ENCODE measurements around the gene MT1H.
"Not testable (repeated sequence)": the region's sequence is repeated elsewhere in the genome, so short reads cannot be mapped to it uniquely, and the experiment has no call there.

The MT1H gene

GRCh38 chr16:56669005-56669839, at the start of gene MT1H:
Gene MT1H, plus strand, starts transcription at chr16:56669814. Its CDS starts 71 bp downstream, at chr16:56669885.
- no peak for DNase-seq (ENCODE audit: low read depth in 2 of 2, low spot score in 1 of 2)

GRCh38 chr16:56620339-56620897, 49.2 kb upstream of the MT1H start:
- no peak for DNase-seq (ENCODE audit: low read depth in 2 of 2, low spot score in 1 of 2)

GRCh38 chr16:56621665-56622445, 47.8 kb upstream of the MT1H start:
- DNase-seq (ENCODE audit: low read depth in 2 of 2, low spot score in 1 of 2): not testable (repeated sequence)

- not testable (repeated sequence) for DNase-seq (ENCODE audit: low read depth in 2 of 2, low spot score in 1 of 2)
These were observed 46.4 kb upstream of the MT1H start for GRCh38 chr16:56623184-56623583.

GRCh38 chr16:56623637-56624036, 46.0 kb upstream of the MT1H start:
- no peak for DNase-seq (ENCODE audit: low read depth in 2 of 2, low spot score in 1 of 2)

- DNase-seq (ENCODE audit: low read depth in 2 of 2, low spot score in 1 of 2): no peak
These were observed 44.3 kb upstream of the MT1H start, which contains the start of gene MT1E for GRCh38 chr16:56625140-56625942. Gene MT1E, plus strand, starts transcription at chr16:56625781. Its CDS starts 71 bp downstream, at chr16:56625852.

- no peak for DNase-seq (ENCODE audit: low read depth in 2 of 2, low spot score in 1 of 2)
These were observed 43.5 kb upstream of the MT1H start for GRCh38 chr16:56625943-56626654.

GRCh38 chr16:56626685-56627084, 42.9 kb upstream of the MT1H start:
- no peak for DNase-seq (ENCODE audit: low read depth in 2 of 2, low spot score in 1 of 2)

GRCh38 chr16:56628486-56629350, 40.9 kb upstream of the MT1H start:
- DNase-seq (ENCODE audit: low read depth in 2 of 2, low spot score in 1 of 2): no peak

GRCh38 chr16:56629531-56629930, 40.1 kb upstream of the MT1H start:
- no peak for DNase-seq (ENCODE audit: low read depth in 2 of 2, low spot score in 1 of 2)

- no peak for DNase-seq (ENCODE audit: low read depth in 2 of 2, low spot score in 1 of 2)
These were observed 39.5 kb upstream of the MT1H start for GRCh38 chr16:56630134-56630533.

- DNase-seq (ENCODE audit: low read depth in 2 of 2, low spot score in 1 of 2): no peak
These were observed 38.4 kb upstream of the MT1H start for GRCh38 chr16:56631197-56631596.

GRCh38 chr16:56631832-56632155, 37.8 kb upstream of the MT1H start:
- no peak for DNase-seq (ENCODE audit: low read depth in 2 of 2, low spot score in 1 of 2)

GRCh38 chr16:56632156-56632847, 37.3 kb upstream of the MT1H start, which contains the start of gene MT1M:
Gene MT1M, plus strand, starts transcription at chr16:56632659. Its CDS starts 73 bp downstream, at chr16:56632732.
- no peak for DNase-seq (ENCODE audit: low read depth in 2 of 2, low spot score in 1 of 2)

- DNase-seq (ENCODE audit: low read depth in 2 of 2, low spot score in 1 of 2): no peak
These were observed 36.7 kb upstream of the MT1H start for GRCh38 chr16:56632848-56633365.

- no peak for DNase-seq (ENCODE audit: low read depth in 2 of 2, low spot score in 1 of 2)
These were observed 36.1 kb upstream of the MT1H start for GRCh38 chr16:56633535-56633934.

- no peak for DNase-seq (ENCODE audit: low read depth in 2 of 2, low spot score in 1 of 2)
These were observed 34.7 kb upstream of the MT1H start for GRCh38 chr16:56634715-56635440.

- DNase-seq (ENCODE audit: low read depth in 2 of 2, low spot score in 1 of 2): no peak
These were observed 34.1 kb upstream of the MT1H start for GRCh38 chr16:56635441-56635967.
